ENCODE data around the gene DNAAF1.

GRCh38 chr16:84191466-84191865 is 46.4 kb downstream of the DNAAF1 start:
- TF ChIP-seq USF1 (IDR thresholded peaks at IDR 0.05) (no peak), TEAD4 (IDR thresholded peaks at IDR 0.05) (no peak), REST (IDR thresholded peaks at IDR 0.05; ENCODE audit: low read depth) (no peak), FOXM1 (IDR thresholded peaks at IDR 0.05; ENCODE audit: borderline replicate concordance, low read depth) (no peak), RAD21 (IDR thresholded peaks at IDR 0.05; ENCODE audit: low read depth) (no peak), MAX (IDR thresholded peaks at IDR 0.05) (no peak), CEBPB (IDR thresholded peaks at IDR 0.05) (no peak), YY1 (IDR thresholded peaks at IDR 0.05; ENCODE audit: low read depth) (no peak), CREB1 (IDR thresholded peaks at IDR 0.05; ENCODE audit: low read depth) (no peak), TAF1 (IDR thresholded peaks at IDR 0.05; ENCODE audit: low read depth) (no peak), TCF12 (IDR thresholded peaks at IDR 0.05; ENCODE audit: low read depth) (no peak)
